Lung (tissue), 12 donors: ENCODE measurements around the gene MAP4K3. TPM values are rescaled to one million over a fixed set of nuclear protein-coding genes. Genes with fewer than 3 reads are reported as not detected.

Experiments used
- ATAC-seq: fragments of 200-7000 bp; cut with Tn5 transposase; one replicate; pipeline ENCODE4 v1.9.1; 2020; ENCODE audit warnings: moderate number of reproducible peaks; ENCODE audit not compliant: insufficient read depth, low FRiP score
- DNase-seq, 3 donors: peaks; one replicate each; pipeline ENCODE4 v3.0.0-alpha.2; 2013 to 2017
- H3K27ac ChIP-seq, 2 donors: one replicate each; pipeline ENCODE4 v1.5.1; 2013; ENCODE audit warnings: mild to moderate bottlenecking in 2 of 2, moderate library complexity in 2 of 2, control low read depth in 1 of 2, inconsistent platforms in 1 of 2, low read depth in 1 of 2, low read length in 1 of 2
- H3K27me3 ChIP-seq, 3 donors: one replicate each; pipeline ENCODE4 v1.5.1; 2013; ENCODE audit warnings: low read length in 2 of 3; ENCODE audit not compliant: control insufficient read depth in 3 of 3, insufficient read depth in 3 of 3
- H3K36me3 ChIP-seq, 4 donors: one replicate each; pipeline ENCODE4 v1.5.1; 2013; ENCODE audit warnings: low read length in 4 of 4, mild to moderate bottlenecking in 1 of 4, moderate library complexity in 1 of 4; ENCODE audit not compliant: control insufficient read depth in 4 of 4, insufficient read depth in 4 of 4
- H3K4me1 ChIP-seq, 5 donors: one replicate each; pipeline ENCODE4 v1.5.1; 2013; ENCODE audit warnings: low read length in 5 of 5, mild to moderate bottlenecking in 2 of 5, moderate library complexity in 1 of 5; ENCODE audit not compliant: control insufficient read depth in 5 of 5, insufficient read depth in 5 of 5
- H3K4me3 ChIP-seq: one replicate; pipeline ENCODE4 v1.5.1; 2013; ENCODE audit warnings: mild to moderate bottlenecking, control low read depth, moderate library complexity
- H3K9ac ChIP-seq, 2 donors: one replicate each; pipeline ENCODE4 v1.5.1; 2013; ENCODE audit warnings: low read length in 2 of 2, control low read depth in 1 of 2; ENCODE audit not compliant: insufficient read depth in 1 of 2
- H3K9me3 ChIP-seq, 4 donors: one replicate each; pipeline ENCODE4 v1.5.1; 2013; ENCODE audit warnings: low read length in 3 of 4, mild to moderate bottlenecking in 1 of 4, moderate library complexity in 1 of 4; ENCODE audit not compliant: control insufficient read depth in 4 of 4, insufficient read depth in 3 of 4
- CTCF ChIP-seq: IDR thresholded peaks from 2 replicates; pipeline ENCODE4 v1.5.1; 2012; ENCODE audit warnings: mild to moderate bottlenecking; ENCODE audit errors: control extremely low read depth, extremely low read depth
- WGBS, 2 donors: extraction: QIAGEN DNeasy Blood & Tissue Kit; methylation state at CpG; one replicate each; pipeline ENCODE4 v1.1.7; 2013; 5-methylcytosine and 5-hydroxymethylcytosine counted together
- polyA plus RNA-seq, 2 donors: library from polyadenylated mRNA; stranded (reverse); fragments of 200-250 nt; gene quantifications; one replicate each; pipeline ENCODE4 v1.2.1, GENCODE V29; 2013
- total RNA-seq, 2 donors: library from RNA; depleted of rRNA in 1 of 2; stranded (reverse); fragments of >200 nt in 1 of 2; gene quantifications; one replicate each; pipeline ENCODE4 v1.2.1, GENCODE V29; 2014 to 2021
- donor health status: control.
- donor health status: control.
- donor health status: Bipolar disorder and iron deficiency.
- donor health status: healthy.
- donor health status: DM: yes; HTN: yes; CAD: no.

The MAP4K3 gene
- total and polyA plus RNA-seq, 4 donors: 9.9 to 97.9 (median 27.1) TPM

- Histone ChIP-seq H3K27ac (no peak overlapping the region), H3K27me3 (no peaks in the 10 kb centered on the region), H3K36me3 (peaks cover 0 to 2% (median 0%) of the 10 kb centered on the region in 4 donors), H3K4me3 (no peak overlapping the region), H3K4me1 (peaks cover 0 to 6% (median 0%) of the 10 kb centered on the region in 5 donors), H3K9ac (no peak overlapping the region), H3K9me3 (no peaks in the 10 kb centered on the region)
- TF ChIP-seq CTCF: no peak
- DNase-seq (no peak), ATAC-seq (no peak)
Observed at GRCh38 chr2:39479053-39479670, 42.1 kb upstream of the MAP4K3 start.

- 72 to 77% methylated on average over 4 of the region's 4 CpGs for WGBS, 2 donors
- ATAC-seq: no peak
Observed at GRCh38 chr2:39476524-39476923, 39.4 kb upstream of the MAP4K3 start.

GRCh38 chr2:39475006-39475405, 37.9 kb upstream of the MAP4K3 start:
- WGBS, 2 donors: 66 to 90% methylated on average over 4 of the region's 4 CpGs

More at GRCh38 chr2:39476524-39476923, 39.4 kb upstream of the MAP4K3 start:
- H3K27ac ChIP-seq: no peak overlapping the region
- no peak overlapping the region for H3K9ac ChIP-seq
- no peak overlapping the region for H3K4me3 ChIP-seq
- peaks cover 0 to 2% (median 0%) of the 10 kb centered on the region in 4 donors for H3K36me3 ChIP-seq
- DNase-seq: no peak
- TF ChIP-seq CTCF: no peak
- no peaks in the 10 kb centered on the region for H3K4me1 ChIP-seq
- H3K9me3 ChIP-seq: no peaks in the 10 kb centered on the region
- H3K27me3 ChIP-seq: no peaks in the 10 kb centered on the region

More at GRCh38 chr2:39475006-39475405, 37.9 kb upstream of the MAP4K3 start:
- ATAC-seq (no peak), DNase-seq (no peak)
- Histone ChIP-seq H3K27me3 (no peaks in the 10 kb centered on the region), H3K36me3 (peaks cover 0 to 2% (median 0%) of the 10 kb centered on the region in 4 donors), H3K9me3 (no peaks in the 10 kb centered on the region), H3K9ac (no peak overlapping the region), H3K27ac (no peak overlapping the region), H3K4me1 (peaks cover 0 to 2% (median 0%) of the 10 kb centered on the region in 5 donors), H3K4me3 (no peak overlapping the region)
- no peak for TF ChIP-seq CTCF
